HEK293T (cell line): ENCODE measurements around the gene DLEU7.

ENCODE experiments used
- ARNT ChIP-seq: fragments of 450-650 bp; IDR thresholded peaks from 2 replicates; pipeline ENCODE4 v1.6.1; 2017; ENCODE audit warnings: mild to moderate bottlenecking
- BHLHE40 ChIP-seq: fragments of 450-650 bp; IDR thresholded peaks from 2 replicates; pipeline ENCODE4 v1.6.1; 2016; ENCODE audit warnings: mild to moderate bottlenecking, moderate library complexity, borderline replicate concordance
- CTBP1 ChIP-seq: fragments of 450-650 bp; IDR thresholded peaks from 2 replicates; pipeline ENCODE4 v1.6.1; 2016; ENCODE audit warnings: borderline replicate concordance
- ELF4 ChIP-seq: fragments of 450-650 bp; IDR thresholded peaks from 2 replicates; pipeline ENCODE4 v1.6.1; 2017; ENCODE audit warnings: antibody characterized with exemption
- FOXA1 ChIP-seq: fragments of 450-650 bp; IDR thresholded peaks from 2 replicates; pipeline ENCODE4 v1.6.1; 2016; ENCODE audit warnings: mild to moderate bottlenecking
- HDGF ChIP-seq: fragments of 450-650 bp; IDR thresholded peaks from 2 replicates; pipeline ENCODE4 v1.6.1; 2017; ENCODE audit warnings: antibody characterized with exemption, borderline replicate concordance
- LEF1 ChIP-seq: fragments of 450-650 bp; IDR thresholded peaks from 2 replicates; pipeline ENCODE4 v1.6.1; 2017; ENCODE audit warnings: mild to moderate bottlenecking, borderline replicate concordance
- SP1 ChIP-seq: fragments of 450-650 bp; IDR thresholded peaks from 2 replicates; pipeline ENCODE4 v1.6.1; 2017
- SUZ12 ChIP-seq: fragments of 450-650 bp; IDR thresholded peaks from 2 replicates; pipeline ENCODE4 v1.6.1; 2016; ENCODE audit warnings: mild to moderate bottlenecking
- TARDBP ChIP-seq: fragments of 450-650 bp; IDR thresholded peaks from 2 replicates; pipeline ENCODE4 v1.6.1; 2016
- ZNF384 ChIP-seq: fragments of 450-650 bp; IDR thresholded peaks from 2 replicates; pipeline ENCODE4 v1.6.1; 2016

GRCh38 chr13:50887151-50887550 lies 43.7 kb upstream of the DLEU7 start:
- TF ChIP-seq HDGF (no peak), SUZ12 (no peak), FOXA1 (no peak), CTBP1 (no peak), TARDBP (no peak), SP1 (no peak), ARNT (no peak), BHLHE40 (no peak), ELF4 (no peak), ZNF384 (no peak), LEF1 (no peak)
